ENCODE measurements around the gene CPLANE1. TPM values are rescaled to one million over a fixed set of nuclear protein-coding genes. Genes with fewer than 3 reads are reported as not detected.
A peak's percentile ranks its signal among the peaks of the same experiment; 100 is the strongest.

Gene CPLANE1
- total and polyA plus RNA-seq, 9 of the 15 experiments (the other 6 are each of a cell fraction or from before 2014, with no cell fraction given), result under 0.01 to 0.27 (median 0.08) TPM; not detected in 2

- POLR2A ChIA-PET, result no interaction called here
- CTCF ChIA-PET (ENCODE audit: low intra/inter-chr PET ratio), result no interaction called here
- Histone ChIP-seq H3K27me3 (ENCODE audit: control insufficient read depth in 2 of 2, insufficient read depth in 2 of 2, low read length in 2 of 2) (no peaks in the 10 kb centered on the region; a peak in 1 of 5 replicates), H3K4me3 (no peak overlapping the region), H3K9me3 (replicated peaks; ENCODE audit: control insufficient read depth, insufficient read depth, low read depth, low read length) (no peaks in the 10 kb centered on the region), H3K4me1 (replicated peaks in 1 of 2; ENCODE audit: control insufficient read depth in 2 of 2, insufficient read depth in 2 of 2, low read length in 2 of 2) (no peaks in the 10 kb centered on the region), H3K36me3 (ENCODE audit: control insufficient read depth, insufficient read depth, low read length) (no peaks in the 10 kb centered on the region), H3K79me2 (ENCODE audit: control insufficient read depth, insufficient read depth, low read length) (no peaks in the 10 kb centered on the region), H3K9me1 (ENCODE audit: control insufficient read depth, insufficient read depth, low read length) (no peaks in the 10 kb centered on the region), H3K27ac (ENCODE audit: extremely low read depth, low read depth, low read length) (no peak overlapping the region), H3K4me2 (ENCODE audit: insufficient read depth, low read length) (no peak overlapping the region), H2AFZ (ENCODE audit: low read depth, low read length) (no peak overlapping the region), H4K20me1 (replicated peaks; ENCODE audit: control insufficient read depth, insufficient read depth, low read length) (no peaks in the 10 kb centered on the region), H3K9ac (ENCODE audit: insufficient read depth in 1 of 2, low read depth in 2 of 2, low read length in 2 of 2) (no peak overlapping the region)
- TF ChIP-seq SNRNP70 (optimal IDR thresholded peaks at IDR 0.05; ENCODE audit: low read depth, low read length), result no peak
- TF ChIP-seq TRIM24 (IDR thresholded peaks at IDR 0.05), result 0 out of 4 replicates have a peak, but pooled peaks of 1 of the 2 experiments have one; percentile 36
- TF ChIP-seq HLTF (IDR thresholded peaks at IDR 0.05), result peak; percentile 85; the same call in 1 of the 2 replicates
- no peak for TF ChIP-seq KDM1A (IDR thresholded peaks at IDR 0.05)
- TF ChIP-seq TRIM28 (IDR thresholded peaks at IDR 0.05), result peak; percentile 82; the same call in 1 of the 2 replicates
- peak; percentile 89 for TF ChIP-seq ZNF280A (IDR thresholded peaks at IDR 0.05; ENCODE audit: low read depth, partially characterized antibody)
- peak; percentile 41 for TF ChIP-seq ZNF384 (IDR thresholded peaks at IDR 0.05; ENCODE audit: low read depth, low read length)
- no peak for ATAC-seq
- FAIRE-seq, result no peak
- no TSS peak for BruUV-seq (replicated peaks)
- DNase-seq (ENCODE audit: extremely low read depth in 1 of 4, low spot score in 3 of 4), result no peak
- 6% methylated on average over 2 of the region's 2 CpGs for WGBS (ENCODE audit: insufficient coverage, low coverage, missing lambda C conversion rate)
- intact Hi-C loops (cut with micrococcal nuclease) (no loop called here), in situ Hi-C loops (cut with MboI) (no loop called here)
Observed at GRCh38 chr5:37234288-37234687, 14.9 kb downstream of the CPLANE1 start.
